ENCODE data around the gene OSTF1. TPM values are rescaled to one million over a fixed set of nuclear protein-coding genes. Genes with fewer than 3 reads are reported as not detected.

The OSTF1 gene
- total and polyA plus RNA-seq, 10 of the 15 experiments (the other 5 are each of a cell fraction or from before 2014, with no cell fraction given) = 36.2 to 82.4 (median 46.9) TPM

DNA sequence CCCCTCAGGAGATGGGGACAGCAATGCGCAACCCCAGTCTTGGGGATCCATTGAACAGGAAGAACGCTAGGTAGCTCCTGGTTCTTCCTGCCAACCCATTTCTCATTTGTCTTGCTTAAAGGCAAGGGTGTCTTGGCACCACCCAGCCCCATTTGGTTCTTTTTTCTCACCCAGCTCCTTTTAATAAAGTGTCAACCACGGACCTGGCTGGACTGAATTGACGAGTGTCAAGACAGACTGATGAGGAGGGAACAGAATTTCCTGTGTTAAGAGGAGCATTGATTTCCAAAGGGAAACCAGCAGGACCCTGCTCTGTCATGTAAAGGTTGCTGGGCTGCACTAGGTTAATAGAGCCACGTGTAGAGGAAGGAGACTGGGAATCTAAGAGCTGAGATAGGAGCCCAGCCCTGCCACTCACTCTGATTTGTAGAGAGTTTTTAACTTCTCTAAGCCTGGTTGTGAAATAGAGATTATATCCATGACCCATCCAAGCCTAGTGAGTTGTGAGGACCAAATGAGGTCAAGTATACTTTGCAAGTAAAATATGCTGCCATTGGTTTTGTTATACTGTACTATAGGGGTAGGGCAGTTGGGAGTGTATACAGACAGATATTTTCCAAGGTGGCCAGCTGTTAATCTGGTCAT, 33.7 kb downstream of the OSTF1 start:
- Histone ChIP-seq H3K27me3 (replicated peaks in 1 of 2; ENCODE audit: control insufficient read depth in 2 of 2, insufficient read depth in 2 of 2, low read length in 1 of 2) (no peaks in the 10 kb centered on the region), H4K20me1 (ENCODE audit: control insufficient read depth, insufficient read depth) (0 out of 2 replicates have a peak, but pooled peaks cover 3% of the 10 kb centered on the region), H3K4me1 (ENCODE audit: control insufficient read depth, insufficient read depth, low read length) (no peaks in the 10 kb centered on the region), H2AFZ (ENCODE audit: control insufficient read depth, low read depth, low read length) (no peak overlapping the region), H3K36me3 (ENCODE audit: control insufficient read depth in 2 of 2, insufficient read depth in 2 of 2, low read length in 1 of 2) (peaks cover 7% of the 10 kb centered on the region in 2 experiments), H3K27ac (ENCODE audit: control insufficient read depth, insufficient read depth) (no peak overlapping the region), H3K9ac (ENCODE audit: control insufficient read depth, insufficient read depth, low read length) (no peak overlapping the region), H3K79me2 (ENCODE audit: control insufficient read depth, insufficient read depth, low read length) (no peaks in the 10 kb centered on the region), H3K4me2 (ENCODE audit: control insufficient read depth, insufficient read depth) (no peak overlapping the region), H3K9me3 (replicated peaks; ENCODE audit: control insufficient read depth, insufficient read depth, low read length) (no peaks in the 10 kb centered on the region), H3K4me3 (no peak overlapping the region)
- FAIRE-seq (no peak), DNase-seq (ENCODE audit: low read depth, low spot score) (no peak), ATAC-seq (no peak)
- in situ Hi-C loops (cut with MboI) (no loop called here), intact Hi-C loops (cut with micrococcal nuclease; ENCODE audit: unreplicated experiment) (no loop called here)
- CTCF ChIA-PET = no interaction called here
- POLR2A ChIA-PET = no interaction called here
- SMC1A ChIA-PET (ENCODE audit: uncharacterized antibody, unreplicated experiment) = interaction anchor here (1.7 to 2.0 kb wide), 2 partner anchors 11 to 14 kb away, joined by 5 to 6 read pairs; no protein-coding TSS in a partner anchor
- 88% methylated on average over 5 of the region's 5 CpGs for WGBS (ENCODE audit: insufficient coverage, insufficient replicate concordance, low lambda C conversion rate, missing lambda C conversion rate)
- RAD21 ChIA-PET (ENCODE audit: unreplicated experiment) = no interaction called here
- BruUV-seq (replicated peaks) = no TSS peak
- TF ChIP-seq MAX (IDR thresholded peaks at IDR 0.05; ENCODE audit: low read depth, low read length) (no peak), KLF5 (IDR thresholded peaks at IDR 0.05; ENCODE audit: partially characterized antibody) (no peak), SIX5 (IDR thresholded peaks at IDR 0.05; ENCODE audit: low read depth, low read length, severe bottlenecking) (no peak), TBL1XR1 (IDR thresholded peaks at IDR 0.05; ENCODE audit: low read depth, low read length) (no peak), LARP7 (IDR thresholded peaks at IDR 0.05) (no peak), BCL3 (IDR thresholded peaks at IDR 0.05; ENCODE audit: borderline replicate concordance, insufficient read depth, low read depth, low read length, poor library complexity, severe bottlenecking) (no peak), ZNF384 (IDR thresholded peaks at IDR 0.05; ENCODE audit: borderline replicate concordance, low read depth, low read length) (no peak), REST (IDR thresholded peaks at IDR 0.05; ENCODE audit: low read depth, low read length) (no peak), RFX5 (IDR thresholded peaks at IDR 0.05; ENCODE audit: low read depth, low read length) (no peak), SRF (IDR thresholded peaks at IDR 0.05; ENCODE audit: low read depth in 2 of 2, low read length in 2 of 2) (no peak), E2F4 (IDR thresholded peaks at IDR 0.05; ENCODE audit: low read depth, low read length) (no peak)
- TF ChIP-seq, protein P1, sequence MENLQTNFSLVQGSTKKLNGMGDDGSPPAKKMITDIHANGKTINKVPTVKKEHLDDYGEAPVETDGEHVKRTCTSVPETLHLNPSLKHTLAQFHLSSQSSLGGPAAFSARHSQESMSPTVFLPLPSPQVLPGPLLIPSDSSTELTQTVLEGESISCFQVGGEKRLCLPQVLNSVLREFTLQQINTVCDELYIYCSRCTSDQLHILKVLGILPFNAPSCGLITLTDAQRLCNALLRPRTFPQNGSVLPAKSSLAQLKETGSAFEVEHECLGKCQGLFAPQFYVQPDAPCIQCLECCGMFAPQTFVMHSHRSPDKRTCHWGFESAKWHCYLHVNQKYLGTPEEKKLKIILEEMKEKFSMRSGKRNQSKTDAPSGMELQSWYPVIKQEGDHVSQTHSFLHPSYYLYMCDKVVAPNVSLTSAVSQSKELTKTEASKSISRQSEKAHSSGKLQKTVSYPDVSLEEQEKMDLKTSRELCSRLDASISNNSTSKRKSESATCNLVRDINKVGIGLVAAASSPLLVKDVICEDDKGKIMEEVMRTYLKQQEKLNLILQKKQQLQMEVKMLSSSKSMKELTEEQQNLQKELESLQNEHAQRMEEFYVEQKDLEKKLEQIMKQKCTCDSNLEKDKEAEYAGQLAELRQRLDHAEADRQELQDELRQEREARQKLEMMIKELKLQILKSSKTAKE (IDR thresholded peaks at IDR 0.05; ENCODE audit: low read depth, poor library complexity, severe bottlenecking) = no peak

Data from GM12878 (cell line).